ENCODE measurements around the gene CRB3.

CRB3 gene

DNA sequence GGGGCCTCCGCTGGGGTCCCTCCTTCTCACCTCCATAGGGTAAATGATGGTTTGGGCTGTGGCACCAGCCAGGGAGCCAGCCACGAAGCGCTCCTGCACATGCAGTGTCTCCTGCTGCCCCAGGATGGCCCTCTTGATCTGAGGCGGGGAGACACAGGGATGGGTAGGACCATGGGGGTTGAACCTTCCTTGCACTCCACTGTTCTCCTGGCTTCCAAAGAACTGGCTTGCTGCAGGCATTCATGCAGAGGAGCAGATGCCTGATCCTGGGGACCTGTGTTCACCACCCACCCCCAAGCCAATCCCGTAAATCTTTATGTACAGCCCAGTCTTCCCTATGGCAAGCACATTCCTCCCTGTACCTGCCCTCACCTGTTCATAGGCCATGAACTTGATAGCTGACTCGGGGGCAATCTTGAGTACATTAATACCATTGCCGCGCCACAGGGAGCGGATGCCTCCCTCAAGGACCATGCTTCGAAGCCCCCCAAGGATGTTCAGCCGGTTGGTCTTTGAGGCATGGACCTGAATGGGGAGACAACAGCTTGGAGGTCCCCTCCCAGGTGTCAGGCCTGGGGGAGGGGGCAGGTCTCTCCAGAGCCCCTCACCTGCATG, 10.0 kb upstream of the CRB3 start:
- no peak overlapping the region for H2AFZ ChIP-seq (ENCODE audit: low read depth)
- no peaks in the 10 kb centered on the region for H3K27me3 ChIP-seq (ENCODE audit: insufficient read depth, low read depth)
- H4K20me1 ChIP-seq (ENCODE audit: insufficient read depth), result no peaks in the 10 kb centered on the region
- no peaks in the 10 kb centered on the region; the same call in 1 of the 2 replicates for H3K36me3 ChIP-seq (ENCODE audit: insufficient read depth)
- no peak overlapping the region for H3K9ac ChIP-seq
- H3K4me2 ChIP-seq, result no peak overlapping the region
- no peak overlapping the region for H3K4me3 ChIP-seq (IDR thresholded peaks at IDR 0.05; ENCODE audit: insufficient read depth, low read depth, low read length)
- H3K4me1 ChIP-seq (ENCODE audit: low read depth, poor library complexity, severe bottlenecking), result peaks cover 9% of the 10 kb centered on the region
- no peak for TF ChIP-seq CTCF (conservative IDR thresholded peaks at IDR 0.05; ENCODE audit: low read depth, low read length)
- H3K27ac ChIP-seq, result no peak overlapping the region
- no peaks in the 10 kb centered on the region for H3K79me2 ChIP-seq (ENCODE audit: insufficient read depth, low read depth)

GRCh38 chr19:6455924-6456323, 8.1 kb upstream of the CRB3 start:
- H3K27ac ChIP-seq, result no peak overlapping the region
- no peaks in the 10 kb centered on the region for H4K20me1 ChIP-seq (ENCODE audit: insufficient read depth)
- no peak overlapping the region for H3K4me3 ChIP-seq (IDR thresholded peaks at IDR 0.05; ENCODE audit: insufficient read depth, low read depth, low read length)
- no peak overlapping the region for H2AFZ ChIP-seq (ENCODE audit: low read depth)
- H3K27me3 ChIP-seq (ENCODE audit: insufficient read depth, low read depth), result no peaks in the 10 kb centered on the region
- no peak overlapping the region for H3K4me2 ChIP-seq
- H3K4me1 ChIP-seq (ENCODE audit: low read depth, poor library complexity, severe bottlenecking), result peaks cover 9% of the 10 kb centered on the region
- H3K36me3 ChIP-seq (ENCODE audit: insufficient read depth), result no peaks in the 10 kb centered on the region; the same call in 1 of the 2 replicates
- no peak for TF ChIP-seq CTCF (conservative IDR thresholded peaks at IDR 0.05; ENCODE audit: low read depth, low read length)
- H3K9ac ChIP-seq, result no peak overlapping the region
- H3K79me2 ChIP-seq (ENCODE audit: insufficient read depth, low read depth), result no peaks in the 10 kb centered on the region

DNA sequence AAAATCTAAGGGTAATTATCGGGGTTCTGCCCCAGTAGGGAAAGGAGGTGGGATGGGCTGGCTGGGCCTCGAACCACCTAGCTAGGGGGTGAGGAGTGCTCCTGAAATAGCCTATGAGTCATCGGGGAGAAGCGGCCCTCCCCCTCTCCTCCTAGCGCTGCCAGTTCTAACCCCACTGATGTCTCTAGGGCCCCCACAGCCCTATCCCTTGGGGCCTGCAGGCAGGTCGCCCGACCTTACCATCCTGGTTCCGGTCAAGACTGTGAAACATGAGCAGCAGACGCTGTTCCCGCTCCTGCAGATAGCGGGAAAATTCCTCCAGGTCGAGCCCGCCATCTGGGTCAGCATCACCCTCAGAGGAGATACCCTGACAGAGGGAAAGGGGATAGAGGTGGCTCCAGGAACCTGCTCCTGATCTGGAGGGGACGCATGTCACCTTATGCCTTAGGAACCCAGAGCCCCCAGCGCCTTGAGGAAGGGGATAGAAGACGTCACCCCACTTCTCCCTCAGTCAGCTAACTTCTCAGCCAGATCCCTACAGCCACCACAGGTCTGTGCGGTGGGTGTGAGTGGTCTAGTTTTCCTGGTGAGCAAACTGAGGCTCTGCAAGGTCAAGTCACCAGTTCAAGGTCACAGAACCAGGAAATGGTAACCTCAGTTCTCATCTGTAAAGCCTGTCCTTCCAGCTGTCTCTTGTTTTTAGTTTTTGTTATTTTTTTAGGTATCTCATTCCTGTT, 5.9 kb upstream of the CRB3 start:
- Histone ChIP-seq H3K4me1 (ENCODE audit: low read depth, poor library complexity, severe bottlenecking) (peaks cover 9% of the 10 kb centered on the region), H3K4me2 (peak overlapping the region; percentile 93), H3K79me2 (ENCODE audit: insufficient read depth, low read depth) (no peaks in the 10 kb centered on the region), H3K9ac (peak overlapping the region; percentile 63; the same call in 1 of the 2 replicates), H3K27ac (peak overlapping the region; percentile 19; the same call in 1 of the 2 replicates), H3K36me3 (ENCODE audit: insufficient read depth) (no peaks in the 10 kb centered on the region; the same call in 1 of the 2 replicates), H3K4me3 (IDR thresholded peaks at IDR 0.05; ENCODE audit: insufficient read depth, low read depth, low read length) (no peak overlapping the region), H2AFZ (ENCODE audit: low read depth) (no peak overlapping the region), H4K20me1 (ENCODE audit: insufficient read depth) (no peaks in the 10 kb centered on the region), H3K27me3 (ENCODE audit: insufficient read depth, low read depth) (no peaks in the 10 kb centered on the region)
- no peak for TF ChIP-seq CTCF (conservative IDR thresholded peaks at IDR 0.05; ENCODE audit: low read depth, low read length)

GRCh38 chr19:6458695-6459261, 5.3 kb upstream of the CRB3 start:
- Histone ChIP-seq H3K36me3 (ENCODE audit: insufficient read depth) (no peaks in the 10 kb centered on the region), H3K27me3 (ENCODE audit: insufficient read depth, low read depth) (no peaks in the 10 kb centered on the region), H3K79me2 (ENCODE audit: insufficient read depth, low read depth) (no peaks in the 10 kb centered on the region), H3K4me2 (peak overlapping the region; percentile 93), H4K20me1 (ENCODE audit: insufficient read depth) (no peaks in the 10 kb centered on the region), H3K9ac (peak overlapping the region; percentile 63; the same call in 1 of the 2 replicates), H3K4me1 (ENCODE audit: low read depth, poor library complexity, severe bottlenecking) (peaks cover 9% of the 10 kb centered on the region), H3K4me3 (IDR thresholded peaks at IDR 0.05; ENCODE audit: insufficient read depth, low read depth, low read length) (no peak overlapping the region), H3K27ac (peak overlapping the region; percentile 19; the same call in 1 of the 2 replicates), H2AFZ (ENCODE audit: low read depth) (peak overlapping the region; percentile 65)
- no peak for TF ChIP-seq CTCF (conservative IDR thresholded peaks at IDR 0.05; ENCODE audit: low read depth, low read length)
